NAMALWA (cell line): Measurements from ENCODE around the gene NECTIN1.
A peak's percentile ranks its signal among the peaks of the same experiment; 100 is the strongest.

Experiments
- DNase-seq: peaks from one replicate; pipeline ENCODE4 v3.0.0-alpha.2; 2015; ENCODE audit warnings: low spot score

NECTIN1 gene

GRCh38 chr11:119640541-119640940 lies 88.5 kb downstream of the NECTIN1 start:
- no peak for DNase-seq

- no peak for DNase-seq
Measured at GRCh38 chr11:119639642-119640205, 89.3 kb downstream of the NECTIN1 start.

- no peak for DNase-seq
Measured at GRCh38 chr11:119638851-119639250, 90.1 kb downstream of the NECTIN1 start.

GRCh38 chr11:119637481-119637880 lies 91.5 kb downstream of the NECTIN1 start:
- DNase-seq = no peak

GRCh38 chr11:119635776-119636175 lies 93.2 kb downstream of the NECTIN1 start:
- DNase-seq = no peak

- DNase-seq = no peak
Measured at GRCh38 chr11:119635041-119635740, 93.8 kb downstream of the NECTIN1 start.

GRCh38 chr11:119634301-119634700 lies 94.7 kb downstream of the NECTIN1 start:
- DNase-seq = no peak

- no peak for DNase-seq
Measured at GRCh38 chr11:119629834-119630624, 99.0 kb downstream of the NECTIN1 start.

GRCh38 chr11:119629085-119629484 lies 99.9 kb downstream of the NECTIN1 start:
- no peak for DNase-seq

GRCh38 chr11:119627286-119627685 lies 101.7 kb downstream of the NECTIN1 start:
- no peak for DNase-seq

GRCh38 chr11:119626871-119627270 lies 102.1 kb downstream of the NECTIN1 start:
- DNase-seq = no peak

GRCh38 chr11:119626197-119626841 lies 102.7 kb downstream of the NECTIN1 start:
- DNase-seq = no peak

GRCh38 chr11:119625206-119625978 lies 103.6 kb downstream of the NECTIN1 start:
- DNase-seq = no peak

GRCh38 chr11:119624629-119625028 lies 104.4 kb downstream of the NECTIN1 start:
- no peak for DNase-seq

GRCh38 chr11:119624102-119624615 lies 104.8 kb downstream of the NECTIN1 start:
- peak; percentile 24 for DNase-seq

- DNase-seq = no peak
Measured at GRCh38 chr11:119623682-119624081, 105.3 kb downstream of the NECTIN1 start.

GRCh38 chr11:119622454-119623143 lies 106.4 kb downstream of the NECTIN1 start:
- DNase-seq = no peak

- peak; percentile 11 for DNase-seq
Measured at GRCh38 chr11:119619665-119620064, 109.3 kb downstream of the NECTIN1 start.

GRCh38 chr11:119618208-119618909 lies 110.6 kb downstream of the NECTIN1 start:
- no peak for DNase-seq

- no peak for DNase-seq
Measured at GRCh38 chr11:119617340-119617713, 111.7 kb downstream of the NECTIN1 start.
